Raji (cell line): ENCODE data around the gene TMEM176B.

ENCODE experiments used
- POLR2A ChIP-seq: IDR thresholded peaks from 2 replicates; pipeline ENCODE4 v1.6.1; 2011; ENCODE audit warnings: low read depth, low read length, control low read depth; ENCODE audit not compliant: insufficient read depth

The TMEM176B gene

DNA sequence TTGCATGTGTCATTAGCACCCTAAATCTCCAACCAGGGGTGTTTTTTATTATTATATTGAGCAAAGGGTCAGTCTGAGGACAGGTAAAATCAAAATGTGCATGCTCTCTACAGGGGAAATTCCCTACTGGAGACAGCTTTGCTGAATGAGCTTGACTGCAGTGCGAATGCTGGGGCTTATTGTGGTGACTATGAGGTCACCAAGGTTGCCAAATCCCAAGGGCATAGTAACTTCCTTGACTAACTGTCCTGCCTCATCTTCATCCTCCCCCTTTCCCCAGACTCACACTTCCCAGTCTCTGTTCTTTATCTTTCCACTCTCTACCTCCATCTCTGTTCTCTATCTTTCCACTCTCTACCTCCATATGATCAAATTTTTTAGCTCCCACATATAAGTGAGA is 29.3 kb upstream of the TMEM176B start:
- TF ChIP-seq POLR2A = no peak

DNA sequence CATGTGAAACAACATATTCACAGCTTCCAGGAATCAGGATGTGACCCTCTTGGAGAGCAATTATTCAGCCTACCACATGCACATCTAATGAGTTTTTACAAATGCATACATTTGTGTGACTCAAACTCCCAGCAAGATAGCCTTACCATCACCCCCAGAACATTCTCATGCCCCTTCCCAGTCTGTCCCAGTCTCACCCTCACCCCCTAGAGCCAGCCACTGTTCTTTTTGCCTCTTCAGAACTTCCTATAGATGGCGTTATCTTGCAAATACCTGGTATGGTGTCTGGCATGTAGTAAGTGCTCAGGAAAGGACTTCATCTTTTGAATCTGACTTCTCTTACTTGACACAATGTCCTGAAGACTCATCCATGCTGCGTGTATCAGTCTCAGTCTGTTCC is 28.2 kb upstream of the TMEM176B start:
- TF ChIP-seq POLR2A = no peak

DNA sequence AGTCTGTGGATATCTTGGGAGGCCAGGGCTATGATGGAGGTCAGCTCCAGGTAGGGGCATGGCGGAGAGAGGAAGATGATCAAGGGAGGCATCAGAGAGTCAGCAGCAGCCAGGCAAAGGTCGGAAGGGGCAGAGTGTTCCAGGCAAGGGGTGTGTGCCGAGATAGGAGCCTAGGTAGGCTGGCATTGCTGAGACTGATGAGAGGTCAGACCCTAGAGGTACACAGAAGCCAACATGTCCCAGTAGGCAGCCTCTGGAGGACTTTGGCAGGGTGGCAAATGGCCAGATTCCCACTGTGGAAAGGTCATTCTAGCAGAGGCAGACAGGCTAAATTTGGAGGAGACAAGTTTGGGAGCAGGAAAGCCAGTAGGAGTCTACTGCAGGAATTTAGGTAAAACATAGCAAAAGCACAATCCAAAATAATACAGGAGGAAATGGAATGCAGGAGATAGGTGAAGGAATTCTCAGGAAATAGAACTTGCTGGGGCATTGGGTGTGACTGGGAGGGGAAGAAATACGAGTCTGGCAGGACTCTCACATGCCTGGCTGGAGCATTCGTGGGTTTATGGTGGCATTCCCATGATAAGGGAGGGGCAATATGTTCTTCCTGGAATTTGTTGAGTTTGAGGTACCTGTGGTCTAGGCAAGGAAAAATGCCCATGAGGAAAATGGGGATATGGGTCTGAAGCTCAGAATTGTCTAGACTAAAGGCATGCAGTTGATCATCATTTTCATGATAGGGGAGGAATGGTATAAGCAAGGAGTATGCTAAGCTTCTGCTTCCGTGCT is 26.1 kb upstream of the TMEM176B start:
- no peak for TF ChIP-seq POLR2A

DNA sequence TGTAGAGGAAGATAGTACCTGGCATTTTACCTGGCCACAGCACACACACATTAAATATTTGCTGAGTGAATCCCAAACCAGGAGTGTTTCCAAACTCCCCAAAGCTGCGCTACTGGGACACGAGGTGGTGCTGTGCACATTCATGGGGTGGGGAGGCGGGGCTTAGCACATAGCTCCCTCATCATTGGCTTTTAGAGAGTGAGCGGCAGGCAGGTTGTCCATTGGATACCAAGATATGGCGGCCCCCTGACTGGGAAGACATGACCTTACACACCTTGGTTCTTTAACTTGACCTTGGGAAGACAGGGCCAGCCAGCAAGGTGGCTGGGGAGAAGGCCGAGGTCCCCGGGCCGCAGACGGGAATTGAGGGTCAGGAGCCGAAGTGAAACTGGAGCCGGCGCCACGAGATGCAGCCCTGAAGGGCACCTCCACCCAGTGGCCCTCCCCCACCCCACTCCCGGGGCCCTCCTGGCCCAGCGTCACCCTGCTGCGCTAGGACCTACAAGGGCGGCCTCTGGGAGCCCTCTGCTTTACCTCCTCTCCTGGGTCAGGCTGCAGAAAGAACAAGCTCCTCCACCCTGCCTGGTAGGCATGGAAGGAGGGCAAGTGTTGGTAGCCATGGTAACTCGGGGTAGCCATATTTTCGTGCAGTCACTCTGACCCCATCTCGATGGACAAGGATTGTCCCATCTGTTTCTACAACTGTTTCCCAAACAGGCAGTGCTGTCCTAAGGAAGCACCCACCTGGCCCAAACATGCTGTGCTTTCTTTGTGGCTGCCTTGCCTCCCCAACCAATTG is 24.4 kb upstream of the TMEM176B start:
- TF ChIP-seq POLR2A = no peak

DNA sequence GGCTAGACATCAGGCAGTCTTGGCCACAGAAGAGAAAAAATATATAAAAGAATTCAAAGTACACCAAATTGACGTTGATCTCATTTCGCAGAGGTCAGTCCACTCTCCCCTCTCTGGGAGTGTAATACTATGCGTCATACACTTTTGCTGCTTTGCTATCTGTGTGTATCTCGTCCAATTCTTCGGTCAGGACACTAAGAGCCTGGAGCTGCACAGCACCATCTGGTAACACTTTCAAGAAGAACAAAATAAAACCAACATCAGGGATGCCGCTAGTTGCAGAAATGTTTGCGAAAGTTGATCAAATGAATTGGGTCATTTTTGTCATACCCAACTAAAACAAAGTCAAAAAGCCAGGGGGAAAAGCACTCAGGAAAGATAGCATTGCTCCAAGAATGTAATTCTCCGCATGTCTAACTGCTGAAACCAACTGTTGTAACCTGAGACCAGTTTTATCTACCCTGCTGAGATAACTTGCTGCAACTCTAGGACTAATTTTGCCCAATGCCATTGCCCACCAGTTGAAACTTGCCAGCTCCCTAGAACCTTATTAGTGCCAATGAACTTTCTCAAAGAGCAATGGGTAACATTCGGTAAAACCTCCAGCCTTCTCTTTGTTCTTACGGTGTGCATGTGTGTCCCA is 23.4 kb upstream of the TMEM176B start:
- TF ChIP-seq POLR2A = no peak

DNA sequence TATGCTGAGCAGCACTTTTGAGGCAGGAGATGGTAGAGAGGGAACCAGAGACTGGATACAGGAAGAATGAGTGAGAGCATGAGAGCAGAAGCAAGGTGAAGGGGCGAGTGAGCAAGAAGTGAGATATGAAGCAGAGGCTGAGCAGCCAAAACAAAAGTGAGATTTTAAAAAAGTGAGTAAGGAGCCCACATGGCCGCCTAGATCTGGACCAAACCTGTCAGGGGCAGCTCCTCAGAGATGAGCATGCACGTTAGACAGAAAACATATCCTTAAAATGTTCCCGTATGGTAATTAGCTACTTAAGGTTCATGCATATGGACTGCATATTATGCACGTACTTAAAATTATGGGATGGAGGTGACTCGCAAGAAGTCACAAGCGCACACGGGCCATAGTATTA is 22.9 kb upstream of the TMEM176B start:
- TF ChIP-seq POLR2A = no peak

DNA sequence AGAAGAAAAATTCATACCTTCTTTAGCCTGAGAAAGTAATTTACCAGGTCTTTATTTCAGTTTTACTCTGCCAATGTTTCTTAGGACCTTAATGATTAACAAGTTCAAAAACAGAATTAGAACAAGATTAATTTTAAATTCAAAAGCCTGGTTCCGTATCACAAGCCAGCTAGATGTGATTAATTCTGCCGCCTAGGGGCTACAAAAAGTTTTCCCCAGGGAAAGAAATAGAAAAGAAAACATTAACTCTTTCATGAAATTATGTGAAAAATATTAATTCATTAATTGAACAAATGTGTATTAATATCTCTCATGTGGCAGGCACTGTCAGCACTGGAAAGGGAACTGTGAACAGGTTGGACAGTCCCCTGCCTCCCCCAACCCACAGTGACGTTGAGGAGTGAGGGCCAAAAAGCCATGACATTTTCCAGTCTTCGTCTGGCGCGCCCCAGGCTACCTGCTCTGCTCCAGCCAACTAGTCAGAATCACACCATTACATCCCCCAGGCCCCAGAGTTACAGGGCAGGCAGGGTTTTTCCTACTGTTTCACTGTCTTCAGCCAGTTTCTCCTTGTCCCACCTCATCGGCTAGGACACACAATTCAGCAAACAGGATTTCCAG is 20.5 kb upstream of the TMEM176B start:
- no peak for TF ChIP-seq POLR2A

DNA sequence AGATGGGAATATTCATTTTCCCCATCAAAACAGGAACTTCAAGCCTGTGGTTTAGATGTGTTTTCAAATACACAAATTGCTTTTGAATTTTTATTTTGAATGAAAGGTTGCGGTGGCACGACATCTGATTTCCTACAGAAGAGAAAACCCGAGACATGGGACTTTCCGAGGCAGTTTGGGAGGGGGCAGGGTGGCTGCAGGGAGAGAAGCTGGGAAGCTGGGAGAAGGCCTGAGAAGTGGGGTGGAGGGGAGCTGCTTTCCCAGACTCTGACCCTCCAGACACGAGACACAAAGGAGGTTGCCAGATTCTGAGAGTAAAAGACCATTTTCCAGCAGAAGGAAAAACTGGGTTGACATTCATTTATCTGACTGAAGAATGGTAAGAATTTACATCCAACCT is 20.0 kb upstream of the TMEM176B start:
- TF ChIP-seq POLR2A = no peak

DNA sequence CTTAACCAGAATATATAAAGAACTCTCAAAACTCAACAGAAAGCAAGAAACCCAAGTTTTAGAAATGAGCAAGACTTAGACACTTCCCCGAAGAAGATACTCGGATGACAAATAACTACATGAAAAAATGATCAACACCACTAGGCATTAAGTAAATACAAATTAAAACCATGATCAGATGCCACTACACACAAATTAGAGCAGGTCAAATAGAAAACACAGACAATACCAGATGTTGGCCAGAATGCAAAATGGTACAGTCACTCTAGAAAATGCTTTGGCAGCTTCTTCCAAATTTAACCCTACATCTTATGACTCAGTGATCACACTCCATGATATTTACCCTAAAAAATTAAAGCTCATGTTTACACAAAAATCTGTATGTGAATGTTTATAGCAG is 18.8 kb upstream of the TMEM176B start:
- TF ChIP-seq POLR2A = no peak

DNA sequence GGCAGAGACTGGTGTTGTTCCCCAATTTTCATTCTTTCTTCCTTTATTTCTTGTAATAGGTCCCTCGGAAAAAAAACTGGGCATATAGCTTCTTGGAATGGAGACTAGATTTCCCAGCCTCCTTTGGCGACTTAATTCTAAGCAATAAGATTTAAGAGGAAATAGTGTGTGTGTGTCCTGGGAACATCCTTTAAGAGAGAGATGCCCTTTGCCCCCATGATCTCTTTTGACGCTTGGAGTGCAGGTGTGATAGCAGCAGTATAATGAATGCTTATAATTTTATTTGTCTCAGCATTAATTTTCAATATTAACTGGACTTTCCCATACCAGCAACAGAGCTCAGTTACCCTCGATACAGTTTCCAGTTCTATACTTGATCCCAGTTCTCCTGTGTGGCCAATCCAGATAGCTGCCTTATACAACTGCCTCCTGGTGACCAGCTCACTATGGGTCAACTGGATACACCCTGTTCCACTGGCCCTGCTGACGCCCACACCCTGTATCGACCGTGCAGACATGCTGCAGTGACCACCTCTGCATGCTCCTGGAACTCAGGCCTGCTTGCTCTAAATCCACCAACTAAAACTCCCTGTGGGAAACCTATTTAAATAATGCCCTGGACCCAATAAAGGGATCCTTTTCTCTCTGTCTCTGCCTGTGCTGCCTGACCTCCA is 14.3 kb upstream of the TMEM176B start:
- TF ChIP-seq POLR2A = no peak

DNA sequence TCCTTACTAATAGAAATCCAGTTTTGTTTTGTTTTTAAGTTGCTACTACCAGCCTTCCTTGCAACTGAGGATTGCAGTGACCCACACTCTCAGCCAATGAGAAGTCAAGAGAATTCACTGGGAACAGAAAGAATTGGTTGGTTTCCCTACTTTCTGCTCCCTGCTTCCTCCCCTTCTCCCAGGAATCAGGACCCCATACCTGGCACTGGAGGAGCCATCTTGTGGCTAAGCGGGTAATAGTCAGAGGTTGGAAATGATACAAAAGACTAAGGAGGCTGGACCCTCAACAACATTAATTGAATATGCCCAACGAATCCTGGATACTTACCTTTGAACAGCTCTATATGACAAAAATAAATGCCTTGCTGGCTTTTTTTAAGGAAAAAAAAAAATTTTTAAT is 6.7 kb upstream of the TMEM176B start:
- no peak for TF ChIP-seq POLR2A

DNA sequence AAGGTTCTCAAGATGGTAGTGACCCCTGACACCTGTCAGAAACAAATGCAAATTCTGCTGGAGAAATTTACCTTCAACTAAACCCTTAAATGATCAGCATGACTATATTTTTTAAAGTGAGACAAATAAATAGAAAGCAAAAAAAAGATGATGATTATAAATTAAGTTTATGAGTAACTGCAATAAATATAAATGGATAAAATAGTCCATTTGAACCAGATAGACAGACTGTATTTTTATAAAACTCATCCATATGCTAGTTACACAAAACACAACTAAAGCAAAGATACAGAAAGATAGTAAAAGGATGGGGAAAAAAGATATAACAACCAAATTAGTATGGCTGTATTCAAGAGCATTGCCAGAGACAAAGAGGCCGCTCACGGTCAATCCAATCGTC is 6.3 kb upstream of the TMEM176B start:
- TF ChIP-seq POLR2A = no peak

DNA sequence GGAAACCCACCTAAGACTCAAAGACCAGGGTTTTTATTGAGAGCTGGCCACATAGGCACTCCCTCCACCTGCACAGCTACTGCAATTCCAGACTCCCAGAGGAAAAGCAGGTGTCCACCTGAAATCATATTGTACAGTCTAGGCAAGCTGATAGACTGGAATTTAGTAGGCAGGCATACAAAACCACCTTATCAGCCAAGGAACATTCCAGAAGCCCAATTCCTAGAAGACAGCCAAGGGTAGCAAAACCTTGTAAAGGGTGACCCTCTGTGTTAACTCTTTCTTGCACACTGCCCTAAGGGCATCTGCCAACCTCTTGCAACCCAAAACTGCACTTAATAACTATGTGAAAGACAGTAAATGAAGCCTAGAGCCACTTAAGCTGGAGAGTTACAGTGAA is 5.7 kb upstream of the TMEM176B start:
- TF ChIP-seq POLR2A = no peak

DNA sequence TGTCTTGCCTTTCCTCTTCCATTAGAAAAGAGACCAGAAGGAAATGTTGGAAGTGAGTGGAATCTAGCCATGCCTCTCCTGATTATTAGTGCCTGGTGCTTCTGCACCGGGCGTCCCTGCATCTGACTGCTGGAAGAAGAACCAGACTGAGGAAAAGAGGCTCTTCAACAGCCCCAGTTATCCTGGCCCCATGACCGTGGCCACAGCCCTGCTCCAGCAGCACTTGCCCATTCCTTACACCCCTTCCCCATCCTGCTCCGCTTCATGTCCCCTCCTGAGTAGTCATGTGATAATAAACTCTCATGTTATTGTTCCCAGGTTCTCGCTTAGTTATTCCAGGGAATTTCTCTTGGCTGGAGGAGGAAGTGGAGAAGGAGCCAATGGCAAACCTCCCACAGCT is 4.6 kb upstream of the TMEM176B start:
- TF ChIP-seq POLR2A = no peak

DNA sequence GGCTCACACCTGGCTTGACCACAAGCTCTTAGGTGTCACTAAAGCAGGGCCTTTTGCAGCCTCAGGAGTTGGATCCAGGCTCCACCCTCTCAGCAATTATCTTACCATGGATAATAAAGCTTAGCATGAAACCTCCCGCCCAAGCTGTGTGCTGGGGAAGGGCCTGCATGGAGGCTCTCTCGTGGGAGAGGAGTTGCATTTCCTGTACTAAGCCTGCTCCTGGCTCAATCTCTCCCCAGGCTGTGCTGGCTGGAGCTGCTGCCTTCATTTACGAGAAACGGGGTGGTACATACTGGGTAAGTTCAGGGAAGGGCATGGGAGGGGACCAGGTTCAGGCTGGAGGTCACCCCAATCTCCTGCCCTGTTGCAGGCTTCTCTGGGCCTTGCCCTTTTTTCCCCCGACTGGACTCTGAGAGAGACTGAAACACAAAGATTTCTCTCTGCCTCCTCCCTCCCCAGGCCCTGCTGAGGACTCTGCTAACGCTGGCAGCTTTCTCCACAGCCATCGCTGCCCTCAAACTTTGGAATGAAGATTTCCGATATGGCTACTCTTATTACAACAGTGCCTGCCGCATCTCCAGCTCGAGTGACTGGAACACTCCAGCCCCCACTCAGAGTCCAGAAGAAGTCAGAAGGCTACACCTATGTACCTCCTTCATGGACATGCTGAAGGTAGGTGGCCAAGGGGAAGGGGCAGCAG is 3.1 kb upstream of the TMEM176B start:
- TF ChIP-seq POLR2A = no peak
